ENCODE results near the gene JAKMIP1.

DNA sequence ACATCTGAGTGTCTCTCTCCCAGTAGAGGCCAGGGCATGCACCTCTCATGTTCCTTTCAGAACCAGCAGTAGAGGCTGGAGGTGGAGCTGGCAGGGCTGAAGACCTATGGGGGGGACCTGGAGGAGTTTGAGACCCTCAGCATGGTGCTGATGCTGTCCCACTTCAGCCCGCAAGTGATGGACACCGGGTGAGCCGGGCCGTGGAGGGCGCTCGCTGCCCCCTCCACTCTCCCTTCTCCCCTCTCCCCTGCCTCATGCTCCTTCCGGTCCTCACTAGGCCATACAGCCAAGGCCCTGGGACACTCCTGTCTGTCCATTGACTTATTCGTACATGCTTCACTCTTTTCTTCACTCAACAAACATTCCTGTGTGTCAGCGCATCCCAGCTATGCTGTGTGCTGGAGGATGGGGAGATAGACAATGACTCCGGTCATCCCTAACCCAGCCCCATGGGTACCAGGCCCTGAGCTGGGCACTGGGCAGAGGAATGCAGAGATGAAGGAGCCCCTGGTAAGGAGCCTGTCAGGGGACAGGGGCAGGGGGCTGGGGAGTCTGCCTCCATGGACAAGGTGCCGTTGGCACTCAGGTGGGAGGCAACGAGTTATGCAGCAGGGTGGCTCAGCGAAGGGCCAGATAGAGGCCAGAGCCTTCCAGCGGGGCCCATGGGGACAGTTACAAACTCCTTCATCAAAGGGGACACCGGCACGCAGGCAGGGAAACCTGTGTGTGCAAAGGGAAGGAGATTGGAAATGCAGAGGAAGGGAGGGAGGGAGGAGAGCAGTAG, 40.9 kb upstream of the JAKMIP1 start:
- TF ChIP-seq, protein P1, sequence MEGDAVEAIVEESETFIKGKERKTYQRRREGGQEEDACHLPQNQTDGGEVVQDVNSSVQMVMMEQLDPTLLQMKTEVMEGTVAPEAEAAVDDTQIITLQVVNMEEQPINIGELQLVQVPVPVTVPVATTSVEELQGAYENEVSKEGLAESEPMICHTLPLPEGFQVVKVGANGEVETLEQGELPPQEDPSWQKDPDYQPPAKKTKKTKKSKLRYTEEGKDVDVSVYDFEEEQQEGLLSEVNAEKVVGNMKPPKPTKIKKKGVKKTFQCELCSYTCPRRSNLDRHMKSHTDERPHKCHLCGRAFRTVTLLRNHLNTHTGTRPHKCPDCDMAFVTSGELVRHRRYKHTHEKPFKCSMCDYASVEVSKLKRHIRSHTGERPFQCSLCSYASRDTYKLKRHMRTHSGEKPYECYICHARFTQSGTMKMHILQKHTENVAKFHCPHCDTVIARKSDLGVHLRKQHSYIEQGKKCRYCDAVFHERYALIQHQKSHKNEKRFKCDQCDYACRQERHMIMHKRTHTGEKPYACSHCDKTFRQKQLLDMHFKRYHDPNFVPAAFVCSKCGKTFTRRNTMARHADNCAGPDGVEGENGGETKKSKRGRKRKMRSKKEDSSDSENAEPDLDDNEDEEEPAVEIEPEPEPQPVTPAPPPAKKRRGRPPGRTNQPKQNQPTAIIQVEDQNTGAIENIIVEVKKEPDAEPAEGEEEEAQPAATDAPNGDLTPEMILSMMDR (conservative IDR thresholded peaks at IDR 0.05; ENCODE audit: low read length): no peak
- no peak for TF ChIP-seq EZH2phosphoT487 (IDR thresholded peaks at IDR 0.05; ENCODE audit: borderline replicate concordance)

Data from Loucy (cell line).